Spleen (tissue), 11 donors: ENCODE measurements around the gene SCLT1. TPM values are rescaled to one million over a fixed set of nuclear protein-coding genes. Genes with fewer than 3 reads are reported as not detected.

ENCODE experiments used
- DNase-seq: peaks from one replicate; pipeline ENCODE4 v3.0.0-alpha.2; 2020
- H3K27ac ChIP-seq, 8 donors: fragments of 200-600 bp; sonication (generic) in 7 of 8; 1 replicate in 4 of 8; 2 replicates in 4 of 8; pipeline versions ENCODE4 v1.5.0 to v1.8.0; 2016 to 2021; ENCODE audit warnings: inconsistent platforms in 4 of 8, mild to moderate bottlenecking in 4 of 8, moderate library complexity in 1 of 8
- H3K27me3 ChIP-seq, 7 donors: fragments of 200-600 bp; sonication (generic) in 6 of 7; replicated peaks in 1 of 7; 1 replicate in 4 of 7; 2 replicates in 3 of 7; pipeline versions ENCODE4 v1.5.0 to v1.8.0; 2016 to 2021; ENCODE audit warnings: inconsistent platforms in 3 of 7, mild to moderate bottlenecking in 1 of 7
- H3K36me3 ChIP-seq, 6 donors: fragments of 200-600 bp; sonication (generic) in 5 of 6; 1 replicate in 4 of 6; 2 replicates in 2 of 6; pipeline versions ENCODE4 v1.5.0 to v1.8.0; 2016 to 2021; ENCODE audit warnings: inconsistent platforms in 2 of 6
- H3K4me1 ChIP-seq, 6 donors: fragments of 200-600 bp; sonication (generic) in 5 of 6; 1 replicate in 3 of 6; 2 replicates in 3 of 6; pipeline versions ENCODE4 v1.5.0 to v1.8.0; 2016 to 2021; ENCODE audit warnings: inconsistent platforms in 3 of 6
- H3K4me3 ChIP-seq, 8 donors: fragments of 200-600 bp; sonication (generic) in 7 of 8; 1 replicate in 4 of 8; 2 replicates in 4 of 8; pipeline versions ENCODE4 v1.5.0 to v1.8.0; 2016 to 2021; ENCODE audit warnings: inconsistent platforms in 4 of 8, mild to moderate bottlenecking in 4 of 8, moderate library complexity in 2 of 8
- H3K9me3 ChIP-seq, 8 donors: fragments of 200-600 bp; sonication (generic) in 7 of 8; 1 replicate in 4 of 8; 2 replicates in 4 of 8; pipeline versions ENCODE4 v1.5.0 to v1.8.0; 2016 to 2021; ENCODE audit warnings: inconsistent platforms in 4 of 8
- CTCF ChIP-seq, 11 experiments: fragments of 200-600 bp in 7 of 11; fragments of 450-650 bp in 4 of 11; sonication (generic) in 4 of 11; IDR thresholded peaks in 8 of 11; conservative IDR thresholded peaks in 3 of 11; 1 replicate in 7 of 11; 2 replicates in 4 of 11; pipeline versions ENCODE4 v1.4.0 to v1.8.0; 2016 to 2021; ENCODE audit warnings: antibody characterized with exemption in 11 of 11, inconsistent platforms in 4 of 11, mild to moderate bottlenecking in 1 of 11
- POLR2A ChIP-seq, 3 donors: fragments of 450-650 bp; IDR thresholded peaks; one replicate each; pipeline ENCODE4 v1.5.1; 2017; ENCODE audit warnings: antibody characterized with exemption in 3 of 3, mild to moderate bottlenecking in 1 of 3
- POLR2AphosphoS5 ChIP-seq, 3 donors: sonication (generic); formaldehyde crosslinking; IDR thresholded peaks; one replicate each; pipeline ENCODE4 v1.5.1; 2017; ENCODE audit warnings: antibody characterized with exemption in 3 of 3
- WGBS, 5 donors: extraction: QIAGEN DNeasy Blood & Tissue Kit in 3 of 5; methylation state at CpG; one replicate each; pipeline versions ENCODE4 v1.1.5 to v1.1.7; 2013 to 2018; 5-methylcytosine and 5-hydroxymethylcytosine counted together
- intact Hi-C: fragments of 100-400 bp; cut with DNase I; formaldehyde crosslinking; loops from one replicate; pipeline ENCODE4 v1.15.0; 2023; ENCODE audit warnings: low total_unique reads
- polyA plus RNA-seq, 3 donors: library from polyadenylated mRNA; stranded (reverse); fragments of 200-250 nt; gene quantifications; one replicate each; pipeline ENCODE4 v1.2.1, GENCODE V29; 2013
- total RNA-seq, 7 donors: library from RNA; depleted of rRNA in 3 of 7; stranded (reverse); fragments of >200 nt in 3 of 7; fragmentation: NEBNext Ultra II Directional in 4 of 7; extraction: Animal tissue kit (Norgen Biotek cat#: 25700) in 4 of 7; gene quantifications; one replicate each; pipeline versions ENCODE4 v1.1.0 to v1.2.1, GENCODE V29; 2016 to 2021
- donor health status: healthy with polysubstance abuse.
- donor health status: DM: no; HTN: no; CAD: no; lungs with moderate emphysema.
- donor health status: DM: no; HTN: no; CAD: no.
- donor health status: Bipolar disorder and iron deficiency.
- donor health status: healthy.
- donor health status: DM: no; HTN: no; CAD: no.
- donor health status: DM: yes; HTN: yes; CAD: no.

SCLT1 gene
- total and polyA plus RNA-seq, 10 donors: 6.7 to 43.7 (median 30.3) TPM

GRCh38 chr4:128924951-128925350 is 168.4 kb downstream of the SCLT1 start:
- no peaks in the 10 kb centered on the region for H3K4me1 ChIP-seq
- peaks cover 0 to 10% (median 5%) of the 10 kb centered on the region in 8 donors for H3K9me3 ChIP-seq
- no peak for DNase-seq
- H3K4me3 ChIP-seq: no peak overlapping the region
- no peak for TF ChIP-seq POLR2AphosphoS5 (IDR thresholded peaks at IDR 0.05)
- TF ChIP-seq CTCF (IDR thresholded peaks at IDR 0.05 in 8 of 11, conservative IDR thresholded peaks at IDR 0.05 in 3 of 11): no peak
- no peak for TF ChIP-seq POLR2A (IDR thresholded peaks at IDR 0.05)
- intact Hi-C loops: no loop called here
- peak overlapping the region in 1 of 8 donors; percentile 30 for H3K27ac ChIP-seq
- peaks cover 0 to 37% (median 7%) of the 10 kb centered on the region in 6 donors for H3K36me3 ChIP-seq
- no peaks in the 10 kb centered on the region for H3K27me3 ChIP-seq
- WGBS, 5 donors: 86 to 98% (median 94%) methylated on average over 5 of the region's 5 CpGs

GRCh38 chr4:128921954-128922353 is 171.4 kb downstream of the SCLT1 start:
- Histone ChIP-seq H3K4me3 (no peak overlapping the region), H3K27me3 (no peaks in the 10 kb centered on the region), H3K36me3 (peaks cover 0 to 20% (median 7%) of the 10 kb centered on the region in 6 donors), H3K27ac (no peak overlapping the region), H3K4me1 (peaks cover 0 to 18% (median 12%) of the 10 kb centered on the region in 6 donors), H3K9me3 (peaks cover 0 to 10% (median 5%) of the 10 kb centered on the region in 8 donors)
- 72 to 100% (median 92%) methylated on average over 3 of the region's 3 CpGs for WGBS, 5 donors
- intact Hi-C loops: no loop called here
- TF ChIP-seq POLR2AphosphoS5 (IDR thresholded peaks at IDR 0.05) (no peak), CTCF (IDR thresholded peaks at IDR 0.05 in 8 of 11, conservative IDR thresholded peaks at IDR 0.05 in 3 of 11) (no peak), POLR2A (IDR thresholded peaks at IDR 0.05) (no peak)
- no peak for DNase-seq

- intact Hi-C loops: no loop called here
- Histone ChIP-seq H3K27ac (peak overlapping the region in 7 of 8 donors; percentile 70 to 89 (median 73)), H3K36me3 (no peaks in the 10 kb centered on the region), H3K4me1 (peaks cover 0 to 45% (median 12%) of the 10 kb centered on the region in 6 donors), H3K27me3 (no peaks in the 10 kb centered on the region), H3K9me3 (no peaks in the 10 kb centered on the region), H3K4me3 (peak overlapping the region in 1 of 8 donors; percentile 54)
- no peak for TF ChIP-seq CTCF (IDR thresholded peaks at IDR 0.05 in 8 of 11, conservative IDR thresholded peaks at IDR 0.05 in 3 of 11)
- TF ChIP-seq POLR2AphosphoS5 (IDR thresholded peaks at IDR 0.05): no peak
- no peak for TF ChIP-seq POLR2A (IDR thresholded peaks at IDR 0.05)
- DNase-seq: no peak
- WGBS, 5 donors: 16 to 34% (median 22%) methylated on average over 2 of the region's 2 CpGs
These were observed 175.6 kb downstream of the SCLT1 start for GRCh38 chr4:128917781-128918180.

DNA sequence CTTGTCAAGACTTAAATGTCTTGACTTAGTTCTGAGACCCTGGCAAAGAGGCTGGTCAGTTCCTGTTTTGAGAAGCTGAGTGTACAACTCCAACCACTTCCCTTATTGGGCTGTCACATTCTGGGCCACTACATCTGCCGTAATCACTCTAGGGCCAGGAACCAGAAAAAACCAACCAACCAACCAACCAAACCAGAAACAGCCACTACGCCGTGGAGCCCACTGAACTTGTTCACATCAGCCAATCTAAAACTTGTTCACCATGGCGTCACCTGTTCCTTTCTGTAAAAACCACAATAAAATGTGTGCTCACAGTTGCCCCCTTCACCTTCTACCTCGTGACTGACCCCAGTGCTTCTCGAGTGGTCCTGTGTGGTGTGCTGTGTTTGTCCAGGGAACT is 176.5 kb downstream of the SCLT1 start:
- Histone ChIP-seq H3K27me3 (no peaks in the 10 kb centered on the region), H3K4me1 (peaks cover 0 to 52% (median 12%) of the 10 kb centered on the region in 6 donors), H3K36me3 (no peaks in the 10 kb centered on the region), H3K4me3 (peak overlapping the region in 1 of 8 donors; percentile 54), H3K9me3 (no peaks in the 10 kb centered on the region), H3K27ac (peak overlapping the region; percentile 23 to 89 (median 73))
- peak; percentile 77 for DNase-seq
- TF ChIP-seq POLR2A (IDR thresholded peaks at IDR 0.05) (no peak), POLR2AphosphoS5 (IDR thresholded peaks at IDR 0.05) (peak in 1 of 3 donors; percentile 55)
- intact Hi-C loops: no loop called here
- WGBS, 5 donors: 36 to 57% (median 44%) methylated on average over 6 of the region's 6 CpGs
